Cardiac septum (tissue), 1 donor: Measurements from ENCODE around the gene SLC9A5. TPM values are rescaled to one million over a fixed set of nuclear protein-coding genes. Genes with fewer than 3 reads are reported as not detected.

Experiments used
- DNase-seq: peaks from one replicate; pipeline ENCODE4 v3.0.0-alpha.2; 2020; ENCODE audit warnings: low spot score
- intact Hi-C: fragments of 100-400 bp; cut with DNase I; formaldehyde crosslinking; loops from one replicate; pipeline ENCODE4 v1.14.0; 2022
- total RNA-seq: library from RNA; stranded (reverse); fragmentation: NEBNext Ultra II Directional; extraction: Animal tissue kit (Norgen Biotek cat#: 25700); gene quantifications from one replicate; pipeline ENCODE4 v1.2.1, GENCODE V29; 2021
- donor health status: DM: no; HTN: no; CAD: no.

The SLC9A5 gene
- total RNA-seq, 1 donor from 2014 or later = 1.1 TPM

DNA sequence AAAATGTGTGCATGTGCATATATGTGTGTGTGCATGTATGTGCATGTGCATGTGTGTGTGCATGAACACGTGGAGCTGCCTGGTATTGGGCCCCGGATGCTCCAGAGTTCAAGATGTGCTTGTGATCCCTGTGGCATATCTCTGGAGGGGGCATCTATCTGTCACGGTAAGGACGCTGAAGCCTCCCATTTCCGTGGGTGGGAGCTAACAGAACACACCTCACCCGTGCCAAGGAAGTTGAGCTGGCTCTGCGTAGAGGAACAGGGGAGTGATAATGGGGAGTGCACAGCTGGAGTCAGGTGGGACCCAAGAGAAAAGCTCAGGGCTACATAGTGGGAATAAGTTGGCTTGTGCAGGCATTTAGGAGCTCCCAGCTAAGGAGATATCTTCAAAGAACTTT lies 37.1 kb upstream of the SLC9A5 start:
- DNase-seq = no peak
- intact Hi-C loops = no loop called here

DNA sequence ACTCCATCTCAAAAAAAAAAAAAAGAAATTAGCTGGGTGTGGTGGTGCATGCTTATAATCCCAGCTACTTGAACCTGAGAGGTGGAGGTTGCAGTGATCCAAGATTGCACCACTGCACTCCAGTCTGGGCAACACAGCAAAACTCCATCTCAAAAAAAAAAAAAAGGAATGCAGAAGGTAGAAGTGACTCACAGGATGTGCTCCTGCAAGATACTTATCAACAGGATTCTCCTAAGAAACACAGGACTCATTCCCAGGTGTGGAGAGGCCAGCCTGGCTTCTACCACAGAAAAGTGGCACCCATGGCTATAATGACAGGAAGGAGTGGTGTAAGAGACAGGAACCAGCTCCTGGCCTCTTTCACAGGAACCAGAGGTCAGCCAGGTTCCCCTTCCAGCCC lies 36.0 kb upstream of the SLC9A5 start:
- intact Hi-C loops = no loop called here
- no peak for DNase-seq

DNA sequence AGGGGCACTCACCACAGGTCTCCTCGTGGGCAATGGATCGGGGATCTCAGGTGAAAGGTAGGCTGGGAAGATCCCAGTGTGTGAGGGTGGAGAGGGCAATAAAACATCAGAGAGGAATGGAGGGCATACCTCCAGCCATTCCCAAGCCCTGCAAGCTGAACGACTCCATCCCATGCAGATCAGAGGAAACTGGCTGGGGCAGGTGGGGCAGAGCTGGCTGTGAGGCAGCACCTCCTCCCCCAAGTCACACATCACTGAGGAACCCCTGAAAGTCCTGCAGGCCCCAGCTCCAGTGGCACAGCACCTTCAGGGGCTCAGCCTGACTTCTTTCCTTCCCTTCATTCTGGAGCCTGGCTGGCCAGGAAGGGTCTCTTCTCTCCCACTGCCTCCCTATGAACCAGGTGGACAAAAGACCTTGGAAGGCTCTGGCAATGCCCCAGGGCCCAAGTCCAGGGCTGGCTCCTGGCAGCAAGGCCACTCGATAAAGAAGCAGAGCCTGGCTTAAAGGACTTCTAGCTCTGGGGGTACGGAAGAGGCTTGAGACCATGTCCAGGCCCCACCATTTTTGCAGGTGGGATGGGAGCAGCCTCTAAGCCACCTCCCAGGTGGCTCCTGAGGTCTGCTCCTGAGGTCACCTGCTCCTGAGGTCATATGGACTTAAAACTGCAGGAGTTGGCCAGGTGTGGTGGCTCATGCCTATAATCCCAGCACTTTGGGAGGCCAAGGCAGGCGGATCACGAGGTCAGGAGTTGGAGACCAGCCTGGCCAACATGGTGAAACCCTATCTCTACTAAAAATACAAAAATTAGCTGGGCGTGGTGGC lies 35.4 kb upstream of the SLC9A5 start:
- intact Hi-C loops = no loop called here

DNA sequence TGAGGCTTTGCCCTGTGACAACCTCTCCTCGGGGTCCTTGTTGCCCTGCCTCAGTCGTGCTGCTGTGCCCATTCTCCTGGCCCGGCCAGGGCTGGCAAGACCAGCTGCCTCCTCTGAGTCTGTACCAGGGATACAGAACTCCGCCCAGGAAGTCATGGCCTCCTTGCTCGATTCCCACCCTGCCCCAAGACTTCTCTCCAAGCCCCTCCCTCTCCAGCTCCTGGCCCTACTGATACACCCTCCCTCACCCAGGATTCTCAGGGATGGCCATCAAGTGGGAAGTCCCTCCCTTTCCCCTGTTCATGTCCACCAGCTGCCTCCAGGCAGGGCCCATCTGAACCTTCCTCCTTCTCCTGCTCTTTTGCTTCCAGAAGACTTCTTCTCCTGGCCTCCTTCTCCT lies 33.1 kb upstream of the SLC9A5 start:
- intact Hi-C loops = no loop called here
- DNase-seq = no peak

More for the DNA sequence above, 35.4 kb upstream of the SLC9A5 start:
- DNase-seq = no peak

DNA sequence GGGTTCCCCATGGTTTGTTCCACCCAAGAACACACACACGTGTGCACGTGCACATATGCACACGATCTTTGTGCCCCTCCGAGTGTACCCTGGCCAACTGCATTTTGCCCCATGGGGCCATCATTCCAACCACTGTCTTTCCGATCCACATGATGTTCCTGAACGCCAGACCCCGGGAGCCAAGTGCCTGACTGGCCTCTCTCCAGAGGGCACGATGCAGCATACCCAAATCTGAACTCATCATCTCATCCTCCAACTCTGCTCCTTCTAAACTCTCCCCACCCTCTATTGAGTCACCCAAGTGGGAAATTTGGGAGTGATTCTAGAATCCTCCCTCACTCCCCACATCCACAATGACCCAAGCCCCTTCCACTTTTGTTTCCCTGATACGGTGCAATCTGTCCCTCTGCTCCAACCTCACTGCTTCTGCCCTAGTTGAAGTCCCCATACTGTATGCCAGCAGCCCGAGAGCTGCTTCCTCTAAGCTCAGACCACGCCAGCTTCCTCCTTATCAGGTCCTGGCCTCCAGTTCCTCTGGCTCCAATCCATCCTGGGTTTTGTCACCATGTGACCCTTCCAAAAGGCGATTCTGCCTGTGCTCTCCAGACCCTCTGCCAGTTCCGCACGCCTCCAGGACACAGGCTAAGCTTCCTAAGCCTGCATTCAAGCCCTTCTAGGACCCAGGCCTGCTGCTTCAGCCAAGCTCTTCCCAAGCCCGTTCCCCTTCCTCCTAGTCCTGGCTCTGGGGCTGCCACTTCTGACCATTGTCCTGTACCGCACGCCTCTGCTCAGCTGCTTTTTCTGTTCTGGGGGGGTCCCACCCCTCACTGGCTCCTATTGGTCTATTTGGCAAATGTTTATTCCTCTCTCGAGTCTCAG lies 31.9 kb upstream of the SLC9A5 start:
- intact Hi-C loops = no loop called here
- peak; percentile 82 for DNase-seq

DNA sequence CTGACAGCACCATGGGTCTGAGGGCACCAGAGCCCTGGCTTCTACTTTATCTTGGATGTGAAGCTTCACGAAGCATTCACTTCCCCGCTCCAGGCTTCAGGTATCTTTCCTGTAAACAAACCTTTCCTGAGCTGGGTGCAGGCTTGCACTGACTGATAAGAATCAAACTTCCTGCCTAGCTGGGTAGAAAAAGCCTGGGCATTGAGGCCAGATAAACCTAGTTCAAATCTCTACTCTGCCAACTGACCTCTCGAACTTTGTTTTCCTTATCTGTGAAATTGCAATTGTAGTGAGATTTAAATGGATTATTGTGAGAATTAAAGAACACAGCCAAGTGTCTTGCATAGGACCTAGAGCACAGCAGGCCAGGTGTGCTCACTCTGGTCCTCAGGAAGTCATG lies 24.8 kb upstream of the SLC9A5 start:
- intact Hi-C loops = no loop called here
- DNase-seq = no peak

DNA sequence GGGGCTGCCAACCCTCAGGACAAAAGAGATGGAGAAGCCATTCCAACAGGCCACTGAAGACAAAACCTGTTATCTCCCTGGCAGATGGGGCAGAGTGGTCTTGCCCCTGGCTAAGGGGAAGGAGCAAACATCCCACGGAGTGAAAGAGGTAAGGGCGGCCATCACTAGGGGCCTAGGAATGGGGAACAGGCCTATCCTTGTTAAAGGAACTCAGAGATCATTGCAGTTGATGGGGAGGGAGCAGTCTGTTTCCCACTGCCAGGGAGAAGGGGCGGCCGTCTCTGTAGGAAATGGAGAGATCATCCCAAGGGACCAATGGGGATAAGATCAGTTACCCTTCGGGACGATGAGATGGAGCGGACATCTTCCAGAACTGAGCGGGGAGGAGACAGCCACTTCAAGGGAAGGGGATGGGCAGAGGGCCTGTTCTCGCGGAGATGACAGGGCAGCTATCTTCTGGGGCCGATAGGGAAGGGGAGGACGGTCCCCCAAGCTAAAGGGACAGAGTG lies 22.4 kb upstream of the SLC9A5 start:
- intact Hi-C loops = loop anchor here (1.0 kb wide), 2 partner anchors 21 to 34 kb away; partner anchors contain the start of genes E2F4 and FHOD1
- no peak for DNase-seq

DNA sequence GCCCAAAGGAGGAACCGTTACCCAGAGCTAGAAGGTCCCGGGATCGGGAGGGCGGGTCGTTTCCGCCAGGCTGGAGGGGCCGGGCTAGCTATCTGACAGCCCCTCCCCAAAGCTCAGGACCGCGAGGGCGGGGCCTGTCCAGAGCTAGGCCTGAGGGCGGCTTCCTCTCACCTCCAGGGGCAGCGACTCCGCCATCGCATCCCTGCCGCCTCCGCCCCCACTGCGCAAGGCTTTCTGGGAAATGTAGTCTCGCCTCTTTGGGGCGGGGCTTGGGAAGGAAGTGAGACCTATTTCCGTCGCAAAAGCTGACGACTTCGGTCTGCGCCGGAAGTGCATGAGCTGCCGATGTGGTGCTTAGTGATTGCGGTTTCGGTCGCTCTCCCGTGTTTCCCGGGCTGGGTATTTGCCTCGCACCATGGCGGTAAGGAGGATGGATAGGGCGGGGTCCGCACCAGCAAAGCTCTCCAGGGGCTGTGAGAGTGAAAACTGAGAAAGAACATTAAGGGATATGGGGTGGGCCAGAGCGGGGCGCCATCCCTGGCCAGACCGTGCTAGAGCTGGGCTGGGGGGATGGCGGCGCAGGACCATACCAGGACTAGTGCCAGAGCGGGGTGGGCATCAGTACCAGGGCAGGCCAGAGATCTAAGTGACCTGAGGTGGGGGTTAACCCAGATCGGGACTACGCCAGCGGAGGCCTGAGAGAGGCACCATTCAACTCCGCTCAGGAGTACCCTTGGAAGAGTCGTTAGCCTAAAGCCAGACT lies 21.8 kb upstream of the SLC9A5 start, which contains the start of gene TMEM208:
TSS of gene TMEM208 (plus strand) at position 327 of the 763 bp plus-strand sequence. CDS start at position 416, 89 bp downstream.
- intact Hi-C loops = loop anchor here (1.0 kb wide), 2 partner anchors 20 to 35 kb away; partner anchors contain the start of genes E2F4 and FHOD1
- DNase-seq = peak; percentile 99

DNA sequence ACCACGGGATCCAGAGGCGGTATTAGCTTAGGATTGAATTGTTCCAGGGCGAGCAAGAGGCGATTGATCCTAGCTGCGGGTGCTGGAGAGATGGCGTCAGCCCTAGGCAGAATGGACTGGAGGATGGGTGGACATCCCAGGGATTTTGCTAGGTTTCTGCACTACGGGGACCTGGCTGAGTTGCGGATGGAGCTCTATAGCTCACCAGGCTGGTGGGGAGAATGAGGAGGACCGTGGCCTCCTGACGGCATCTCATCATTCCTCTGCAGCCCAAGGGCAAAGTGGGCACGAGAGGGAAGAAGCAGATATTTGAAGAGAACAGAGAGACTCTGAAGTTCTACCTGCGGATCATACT lies 21.2 kb upstream of the SLC9A5 start:
- DNase-seq = no peak

DNA sequence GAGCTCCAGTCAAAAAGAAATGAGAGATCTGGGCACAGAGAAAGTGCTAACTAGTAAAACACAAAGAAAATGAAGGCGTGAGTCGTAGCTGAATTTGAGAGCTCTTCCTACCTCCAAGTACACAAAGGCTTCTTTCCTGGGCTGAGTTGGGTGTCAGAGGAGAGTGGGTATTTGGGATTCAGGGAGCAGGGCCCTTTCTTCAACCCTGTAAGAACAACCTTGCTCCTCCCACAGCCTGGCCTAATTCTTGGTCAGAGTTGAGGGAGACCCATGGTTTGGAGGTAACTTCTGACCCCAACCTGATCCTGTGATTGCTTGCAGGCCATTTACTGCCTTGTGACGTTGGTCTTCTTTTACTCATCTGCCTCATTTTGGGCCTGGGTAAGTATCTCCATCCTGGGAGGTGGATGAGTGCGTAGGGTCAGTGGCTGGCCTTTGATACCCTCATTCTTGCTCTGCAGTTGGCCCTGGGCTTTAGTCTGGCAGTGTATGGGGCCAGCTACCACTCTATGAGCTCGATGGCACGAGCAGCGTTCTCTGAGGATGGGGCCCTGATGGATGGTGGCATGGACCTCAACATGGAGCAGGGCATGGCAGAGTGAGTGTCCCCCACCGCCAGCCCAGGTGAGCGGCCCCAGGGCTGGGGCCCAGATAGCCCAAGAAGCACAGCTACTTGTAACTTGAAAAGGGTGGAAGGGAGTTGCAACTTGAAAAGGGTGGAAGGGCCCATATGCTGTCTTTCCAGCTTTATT lies 20.6 kb upstream of the SLC9A5 start:
- DNase-seq = no peak
- intact Hi-C loops = no loop called here

More for the DNA sequence above, 21.2 kb upstream of the SLC9A5 start:
- intact Hi-C loops = no loop called here

DNA sequence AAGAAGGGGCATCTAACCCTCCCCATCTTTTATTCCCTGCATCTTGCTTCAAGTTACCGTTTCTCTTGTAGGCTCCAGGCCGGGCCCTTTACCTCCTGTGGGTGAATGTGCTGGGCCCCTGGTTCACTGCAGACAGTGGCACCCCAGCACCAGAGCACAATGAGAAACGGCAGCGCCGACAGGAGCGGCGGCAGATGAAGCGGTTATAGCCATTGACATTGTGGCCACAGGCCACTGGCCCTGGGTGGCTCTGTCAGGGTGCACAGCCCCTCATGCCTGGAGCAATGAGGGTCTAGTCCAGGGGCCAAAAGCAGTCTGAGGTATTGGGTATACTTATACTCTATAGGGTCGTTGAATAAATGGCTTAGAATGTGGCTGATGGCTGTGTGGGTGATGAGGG lies 19.9 kb upstream of the SLC9A5 start:
- no peak for DNase-seq
- intact Hi-C loops = no loop called here

DNA sequence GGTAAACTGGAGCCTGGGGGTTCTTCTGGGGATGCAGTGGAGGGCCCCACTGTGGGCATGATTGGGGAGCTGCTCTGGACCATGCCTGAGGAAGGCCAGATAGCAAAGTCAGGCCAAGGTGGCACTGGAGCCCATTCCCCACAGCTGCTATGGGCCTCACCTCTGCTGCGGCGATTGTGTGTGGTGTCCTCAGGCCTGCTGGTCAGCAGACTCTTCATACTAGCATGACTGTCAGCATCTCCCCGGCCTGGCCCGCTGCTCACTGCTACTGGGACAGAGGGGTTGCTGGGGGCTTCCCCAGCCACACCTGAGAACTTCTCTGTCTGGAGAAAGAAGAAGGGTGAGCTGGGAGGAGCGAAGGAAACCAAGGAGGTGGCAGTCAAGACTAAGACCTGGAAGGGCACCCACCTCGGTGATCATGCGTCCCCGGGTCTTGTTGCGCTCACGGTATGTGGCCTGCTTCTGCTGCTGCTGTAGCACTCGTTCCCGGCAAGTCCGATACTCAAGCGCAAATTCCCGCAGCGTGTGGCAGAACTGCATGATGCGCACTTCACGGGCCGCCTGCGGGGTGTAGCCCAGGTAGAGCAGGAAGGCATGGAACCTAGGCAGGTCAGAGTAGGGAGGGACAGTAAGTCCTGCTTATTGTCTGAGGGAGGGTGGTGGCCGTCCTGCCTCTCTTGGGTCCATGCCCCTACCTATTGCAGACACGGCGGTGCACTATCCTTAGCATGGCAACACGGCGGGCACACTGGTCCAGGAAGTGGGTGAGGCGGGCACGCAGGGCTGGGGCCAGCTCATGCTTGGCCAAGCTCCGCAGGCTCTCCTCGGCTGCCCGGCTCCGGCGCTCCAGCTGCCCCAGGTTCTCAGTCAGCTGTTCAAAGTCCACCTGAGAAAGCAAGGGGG lies 18.6 kb upstream of the SLC9A5 start:
- DNase-seq = no peak
- intact Hi-C loops = no loop called here

DNA sequence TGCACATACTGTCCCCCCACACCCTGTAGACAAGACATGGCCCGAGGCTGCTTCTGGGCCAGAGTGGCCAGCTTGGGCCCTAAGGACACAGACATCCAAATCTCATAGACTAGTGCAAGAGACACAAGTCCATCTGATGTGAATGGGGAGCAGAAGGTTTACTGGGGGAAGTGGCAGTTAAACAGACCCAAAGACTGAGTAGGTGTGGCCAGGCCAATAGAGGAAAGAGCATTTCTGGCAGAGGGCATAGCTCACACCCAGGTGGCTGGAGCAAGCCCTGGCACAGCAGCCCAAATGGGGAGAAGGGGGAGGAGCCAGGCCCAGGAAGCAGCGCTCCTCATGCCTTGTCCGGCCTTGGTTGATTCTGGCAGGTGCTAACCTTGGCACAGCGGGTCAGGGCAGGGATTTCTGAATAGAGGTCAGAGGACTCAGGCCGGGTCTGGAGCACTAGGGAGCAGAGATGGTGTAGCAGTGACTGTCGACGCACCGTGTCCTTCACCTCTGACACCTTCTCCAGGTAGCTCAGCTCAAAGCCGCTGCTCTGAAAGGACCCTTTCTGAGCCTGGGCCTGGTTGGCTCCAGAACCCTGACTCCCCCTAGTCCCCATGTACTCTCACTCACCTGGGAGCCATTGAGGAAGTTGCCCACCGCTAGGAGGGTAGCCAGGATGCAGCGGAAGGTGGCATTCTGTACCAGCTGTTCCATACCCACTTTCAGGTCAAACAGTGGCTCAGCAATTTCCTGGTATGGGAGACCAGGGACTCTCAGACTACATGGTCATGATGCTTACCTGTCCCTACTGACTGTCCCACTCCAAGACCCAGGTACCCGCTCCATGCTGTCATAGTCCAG lies 17.7 kb upstream of the SLC9A5 start:
- no peak for DNase-seq
- intact Hi-C loops = no loop called here

DNA sequence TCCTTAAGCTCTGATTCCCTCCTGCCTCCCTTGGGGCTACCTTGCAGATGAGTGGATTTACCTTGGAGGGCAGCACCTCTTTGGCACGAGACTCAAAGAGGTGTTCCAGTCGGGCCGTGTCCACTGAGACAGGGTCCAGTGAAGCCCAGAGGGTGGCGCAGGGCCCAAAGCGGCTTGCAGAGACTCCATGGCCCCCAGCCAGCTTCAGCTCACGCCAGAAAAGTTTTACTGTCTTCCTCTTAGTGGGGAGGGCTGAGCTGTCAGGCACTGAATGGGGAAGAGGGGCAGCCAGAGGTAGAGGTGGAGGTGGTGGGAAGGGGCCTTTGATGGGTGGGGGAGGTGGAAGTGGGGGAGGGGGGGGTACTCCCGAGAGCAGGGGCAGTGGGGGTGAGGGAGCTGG lies 15.2 kb upstream of the SLC9A5 start:
- no peak for DNase-seq
- intact Hi-C loops = no loop called here

DNA sequence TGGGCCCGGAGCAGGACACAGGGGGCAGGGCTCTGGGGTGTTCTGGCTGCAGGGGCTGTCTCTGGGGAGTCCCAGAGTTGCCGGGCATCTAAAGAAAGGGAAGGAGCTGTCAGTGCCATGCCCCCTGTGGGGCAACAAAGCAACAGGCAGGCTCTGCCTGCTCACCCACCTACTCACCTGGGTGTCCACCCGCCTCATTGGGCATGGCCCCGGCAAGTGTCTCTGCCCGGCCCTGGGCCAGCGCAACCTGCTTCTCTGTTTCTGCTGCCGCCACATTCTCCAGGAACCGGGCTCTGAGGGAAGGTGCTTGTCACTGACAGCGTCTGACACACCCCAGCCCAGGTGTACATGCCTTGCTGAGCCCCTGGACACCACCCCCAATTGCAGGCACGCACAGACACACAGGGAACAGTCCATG lies 14.6 kb upstream of the SLC9A5 start:
- no peak for DNase-seq
- intact Hi-C loops = no loop called here

DNA sequence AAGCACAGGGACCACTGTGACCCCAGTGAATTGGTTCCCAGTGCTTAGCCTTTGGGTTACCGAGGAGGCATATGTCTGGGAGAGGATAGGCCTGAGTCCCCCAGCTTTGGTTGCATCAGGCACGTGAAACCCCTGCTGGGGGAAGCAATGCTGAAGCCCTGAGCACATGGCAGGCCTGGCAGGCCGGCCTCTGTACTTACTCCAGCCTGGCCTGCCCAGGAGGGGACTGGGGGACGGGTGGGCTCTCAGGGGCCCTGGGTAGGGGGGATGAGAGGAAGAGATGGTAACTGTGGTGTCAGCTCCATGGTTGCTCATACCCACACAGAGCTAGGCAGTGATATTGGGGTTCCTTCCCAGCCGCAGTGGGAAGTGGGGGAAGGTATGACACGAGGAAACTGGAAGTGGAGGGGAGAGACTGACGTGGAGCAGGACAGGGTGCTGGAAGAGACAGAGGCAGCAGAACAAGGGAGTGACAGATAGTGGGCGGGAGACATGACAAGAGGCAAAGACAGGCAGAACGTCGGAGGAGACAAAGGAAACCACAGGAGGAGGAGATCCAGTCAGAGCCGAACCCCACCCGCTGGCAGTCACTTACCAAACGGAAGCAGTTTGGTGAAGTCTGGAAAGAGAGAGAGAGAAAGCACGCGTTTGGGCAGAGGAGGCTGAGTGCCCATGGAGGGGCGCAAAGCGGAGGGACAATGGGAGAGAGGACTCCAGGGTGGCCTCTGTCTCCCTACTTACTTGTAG lies 12.8 kb upstream of the SLC9A5 start:
- intact Hi-C loops = no loop called here
- no peak for DNase-seq
